Activated naive CD8-positive, alpha-beta T cell treated with anti-CD3 and anti-CD28 coated beads for 36 hours (primary cell): ENCODE results near the gene CHRDL2. TPM values are rescaled to one million over a fixed set of nuclear protein-coding genes. Genes with fewer than 3 reads are reported as not detected.

Experiments used
- DNase-seq: peaks from one replicate; pipeline ENCODE4 v3.0.0; 2021
- H3K27ac Mint-ChIP-seq: one replicate; pipeline ENCODE4 v1.8.0; 2022; ENCODE audit warnings: mild to moderate bottlenecking, moderate library complexity, mixed read lengths
- H3K27me3 Mint-ChIP-seq: one replicate; pipeline ENCODE4 v1.8.0; 2022; ENCODE audit warnings: mild to moderate bottlenecking, mixed read lengths
- H3K36me3 Mint-ChIP-seq: one replicate; pipeline ENCODE4 v1.8.0; 2021; ENCODE audit warnings: mild to moderate bottlenecking, mixed read lengths
- H3K4me1 Mint-ChIP-seq: one replicate; pipeline ENCODE4 v1.8.0; 2021; ENCODE audit warnings: mixed read lengths
- H3K4me3 Mint-ChIP-seq: one replicate; pipeline ENCODE4 v1.8.0; 2022; ENCODE audit warnings: mild to moderate bottlenecking, moderate library complexity, mixed read lengths
- H3K9me3 Mint-ChIP-seq: one replicate; pipeline ENCODE4 v1.8.0; 2022; ENCODE audit warnings: mixed read lengths
- total RNA-seq, 2 experiments: library from RNA; stranded (reverse); gene quantifications; one replicate each; pipeline ENCODE4 v1.2.3, GENCODE V29; 2021

The CHRDL2 gene
- total RNA-seq, 2 experiments from 2014 or later, result not detected

GRCh38 chr11:74734559-74734925 lies 3.3 kb upstream of the CHRDL2 start:
- Mint-ChIP-seq H3K4me1 (peaks cover 2% of the 10 kb centered on the region), H3K27ac (no peak overlapping the region), H3K27me3 (peaks cover 60% of the 10 kb centered on the region), H3K4me3 (no peak overlapping the region), H3K9me3 (no peaks in the 10 kb centered on the region), H3K36me3 (no peaks in the 10 kb centered on the region)
- DNase-seq, result no peak

GRCh38 chr11:74730571-74731260 lies 510 bp downstream of the CHRDL2 start:
- peaks cover 2% of the 10 kb centered on the region for H3K4me1 Mint-ChIP-seq
- peaks cover 55% of the 10 kb centered on the region for H3K27me3 Mint-ChIP-seq
- no peaks in the 10 kb centered on the region for H3K36me3 Mint-ChIP-seq
- no peak overlapping the region for H3K27ac Mint-ChIP-seq
- peak overlapping the region; percentile 29 for H3K4me3 Mint-ChIP-seq
- no peaks in the 10 kb centered on the region for H3K9me3 Mint-ChIP-seq
- DNase-seq, result no peak

- Mint-ChIP-seq H3K9me3 (no peaks in the 10 kb centered on the region), H3K4me1 (peaks cover 2% of the 10 kb centered on the region), H3K27me3 (peaks cover 58% of the 10 kb centered on the region), H3K36me3 (no peaks in the 10 kb centered on the region), H3K27ac (no peak overlapping the region), H3K4me3 (no peak overlapping the region)
- DNase-seq, result no peak
These were observed 1.8 kb downstream of the CHRDL2 start for GRCh38 chr11:74729397-74729796.

- H3K4me1 Mint-ChIP-seq, result peaks cover 2% of the 10 kb centered on the region
- H3K27ac Mint-ChIP-seq, result no peak overlapping the region
- H3K27me3 Mint-ChIP-seq, result peaks cover 36% of the 10 kb centered on the region
- H3K9me3 Mint-ChIP-seq, result no peaks in the 10 kb centered on the region
- no peaks in the 10 kb centered on the region for H3K36me3 Mint-ChIP-seq
- peak; percentile 62 for DNase-seq
- H3K4me3 Mint-ChIP-seq, result no peak overlapping the region
These were observed 4.6 kb downstream of the CHRDL2 start for GRCh38 chr11:74726547-74727182.

GRCh38 chr11:74725701-74726100 lies 5.5 kb downstream of the CHRDL2 start:
- Mint-ChIP-seq H3K4me3 (no peak overlapping the region), H3K36me3 (no peaks in the 10 kb centered on the region), H3K27ac (no peak overlapping the region), H3K27me3 (peaks cover 30% of the 10 kb centered on the region), H3K4me1 (peaks cover 2% of the 10 kb centered on the region), H3K9me3 (no peaks in the 10 kb centered on the region)
- no peak for DNase-seq

GRCh38 chr11:74723511-74723910 lies 7.7 kb downstream of the CHRDL2 start:
- no peaks in the 10 kb centered on the region for H3K36me3 Mint-ChIP-seq
- H3K9me3 Mint-ChIP-seq, result no peaks in the 10 kb centered on the region
- no peak overlapping the region for H3K4me3 Mint-ChIP-seq
- H3K27ac Mint-ChIP-seq, result no peak overlapping the region
- DNase-seq, result no peak
- peaks cover 2% of the 10 kb centered on the region for H3K4me1 Mint-ChIP-seq
- H3K27me3 Mint-ChIP-seq, result peaks cover 16% of the 10 kb centered on the region

GRCh38 chr11:74721479-74721835 lies 9.8 kb downstream of the CHRDL2 start:
- H3K4me3 Mint-ChIP-seq, result no peak overlapping the region
- H3K4me1 Mint-ChIP-seq, result peaks cover 1% of the 10 kb centered on the region
- no peak for DNase-seq
- peaks cover 15% of the 10 kb centered on the region for H3K27me3 Mint-ChIP-seq
- H3K27ac Mint-ChIP-seq, result no peak overlapping the region
- H3K36me3 Mint-ChIP-seq, result no peaks in the 10 kb centered on the region
- no peaks in the 10 kb centered on the region for H3K9me3 Mint-ChIP-seq

GRCh38 chr11:74720596-74721478 lies 10.4 kb downstream of the CHRDL2 start:
- Mint-ChIP-seq H3K4me3 (no peak overlapping the region), H3K9me3 (no peaks in the 10 kb centered on the region), H3K27me3 (peaks cover 9% of the 10 kb centered on the region), H3K36me3 (no peaks in the 10 kb centered on the region), H3K4me1 (no peaks in the 10 kb centered on the region), H3K27ac (no peak overlapping the region)
- no peak for DNase-seq

GRCh38 chr11:74719011-74719410 lies 12.2 kb downstream of the CHRDL2 start:
- Mint-ChIP-seq H3K4me1 (peaks cover 2% of the 10 kb centered on the region), H3K36me3 (no peaks in the 10 kb centered on the region), H3K27ac (no peak overlapping the region), H3K27me3 (no peaks in the 10 kb centered on the region), H3K9me3 (no peaks in the 10 kb centered on the region), H3K4me3 (no peak overlapping the region)
- DNase-seq, result no peak

- H3K4me3 Mint-ChIP-seq, result no peak overlapping the region
- H3K27me3 Mint-ChIP-seq, result no peaks in the 10 kb centered on the region
- no peak overlapping the region for H3K27ac Mint-ChIP-seq
- H3K9me3 Mint-ChIP-seq, result no peaks in the 10 kb centered on the region
- H3K36me3 Mint-ChIP-seq, result no peaks in the 10 kb centered on the region
- peaks cover 2% of the 10 kb centered on the region for H3K4me1 Mint-ChIP-seq
- DNase-seq, result no peak
These were observed 13.8 kb downstream of the CHRDL2 start for GRCh38 chr11:74717221-74717969.

- H3K36me3 Mint-ChIP-seq, result no peaks in the 10 kb centered on the region
- no peak overlapping the region for H3K4me3 Mint-ChIP-seq
- no peaks in the 10 kb centered on the region for H3K27me3 Mint-ChIP-seq
- H3K4me1 Mint-ChIP-seq, result peaks cover 2% of the 10 kb centered on the region
- H3K9me3 Mint-ChIP-seq, result no peaks in the 10 kb centered on the region
- no peak for DNase-seq
- no peak overlapping the region for H3K27ac Mint-ChIP-seq
These were observed 16.3 kb downstream of the CHRDL2 start for GRCh38 chr11:74714904-74715303.

- DNase-seq, result no peak
- Mint-ChIP-seq H3K36me3 (no peaks in the 10 kb centered on the region), H3K4me3 (no peak overlapping the region), H3K9me3 (no peaks in the 10 kb centered on the region), H3K4me1 (peaks cover 2% of the 10 kb centered on the region), H3K27me3 (no peaks in the 10 kb centered on the region), H3K27ac (no peak overlapping the region)
These were observed 17.5 kb downstream of the CHRDL2 start for GRCh38 chr11:74713686-74714085.

GRCh38 chr11:74710281-74710938 lies 20.8 kb downstream of the CHRDL2 start:
- peaks cover 2% of the 10 kb centered on the region for H3K4me1 Mint-ChIP-seq
- H3K27ac Mint-ChIP-seq, result no peak overlapping the region
- no peaks in the 10 kb centered on the region for H3K27me3 Mint-ChIP-seq
- no peak for DNase-seq
- no peaks in the 10 kb centered on the region for H3K9me3 Mint-ChIP-seq
- H3K4me3 Mint-ChIP-seq, result no peak overlapping the region
- no peaks in the 10 kb centered on the region for H3K36me3 Mint-ChIP-seq

GRCh38 chr11:74709175-74709574 lies 22.1 kb downstream of the CHRDL2 start:
- no peaks in the 10 kb centered on the region for H3K9me3 Mint-ChIP-seq
- DNase-seq, result no peak
- H3K4me3 Mint-ChIP-seq, result no peak overlapping the region

More at GRCh38 chr11:74709175-74709574, 22.1 kb downstream of the CHRDL2 start:
- Mint-ChIP-seq H3K27me3 (no peaks in the 10 kb centered on the region), H3K36me3 (no peaks in the 10 kb centered on the region), H3K4me1 (no peaks in the 10 kb centered on the region), H3K27ac (no peak overlapping the region)
